Smooth muscle cell (in vitro differentiated cells): ENCODE data around the gene PLA2G3. TPM values are rescaled to one million over a fixed set of nuclear protein-coding genes. Genes with fewer than 3 reads are reported as not detected.

Experiments
- DNase-seq: peaks from one replicate; lab custom pipeline; 2025; ENCODE audit not compliant: unreplicated experiment; lab: John Stamatoyannopoulos, UW
- H2AFZ ChIP-seq: fragments of 200-600 bp; sonication (generic); 2 replicates; pipeline ENCODE4 v1.6.0; 2016; ENCODE audit warnings: antibody characterized with exemption, low read depth, mild to moderate bottlenecking
- H3F3A ChIP-seq: fragments of 200-600 bp; sonication (generic); 2 replicates; pipeline ENCODE4 v1.6.0; 2017; ENCODE audit warnings: antibody characterized with exemption, low read depth
- H3K27ac ChIP-seq: fragments of 200-600 bp; sonication (generic); 2 replicates; pipeline ENCODE4 v1.5.1; 2016; ENCODE audit warnings: low read depth, mild to moderate bottlenecking
- H3K27me3 ChIP-seq: fragments of 200-600 bp; sonication (generic); 2 replicates; pipeline ENCODE4 v1.6.1; 2016; ENCODE audit warnings: low read depth, mild to moderate bottlenecking
- H3K36me3 ChIP-seq: fragments of 200-600 bp; sonication (generic); 2 replicates; pipeline ENCODE4 v1.5.1; 2016; ENCODE audit warnings: low read depth
- H3K4me1 ChIP-seq: fragments of 200-600 bp; sonication (generic); 2 replicates; pipeline ENCODE4 v1.5.1; 2016; ENCODE audit warnings: low read depth
- H3K4me2 ChIP-seq: fragments of 200-600 bp; sonication (generic); 2 replicates; pipeline ENCODE4 v1.6.0; 2016; ENCODE audit warnings: mild to moderate bottlenecking
- H3K4me3 ChIP-seq: fragments of 200-600 bp; sonication (generic); 2 replicates; pipeline ENCODE4 v1.5.1; 2016; ENCODE audit warnings: mild to moderate bottlenecking
- H3K79me2 ChIP-seq: fragments of 200-600 bp; sonication (generic); 2 replicates; pipeline ENCODE4 v1.6.0; 2016; ENCODE audit warnings: low read depth, mild to moderate bottlenecking
- H3K9ac ChIP-seq: fragments of 200-600 bp; sonication (generic); 2 replicates; pipeline ENCODE4 v1.6.0; 2016; ENCODE audit warnings: low read depth
- H3K9me3 ChIP-seq: fragments of 200-600 bp; sonication (generic); replicated peaks from 2 replicates; pipeline ENCODE4 v1.5.1; 2016; ENCODE audit warnings: low read depth
- H4K20me1 ChIP-seq: fragments of 200-600 bp; sonication (generic); 2 replicates; pipeline ENCODE4 v1.6.0; 2016; ENCODE audit warnings: low read depth
- CTCF ChIP-seq: fragments of 200-600 bp; sonication (generic); IDR thresholded peaks from 2 replicates; pipeline ENCODE4 v1.5.1; 2017; ENCODE audit warnings: borderline replicate concordance, mild to moderate bottlenecking, antibody characterized with exemption; ENCODE audit not compliant: insufficient read depth, poor library complexity, severe bottlenecking
- WGBS: methylation state at CpG from one replicate; pipeline ENCODE4 v1.1.7; 2016; ENCODE audit warnings: low lambda C conversion rate; 5-methylcytosine and 5-hydroxymethylcytosine counted together
- polyA plus RNA-seq: library from polyadenylated mRNA; unstranded; fragments of >200 nt; fragmentation: Nextera tagmentation; extraction: Ambion mirVana; gene quantifications from 2 replicates; pipeline ENCODE4 v1.2.1, GENCODE V29; 2016
- total RNA-seq: library from RNA; depleted of rRNA; stranded (reverse); fragments of >200 nt; gene quantifications from 2 replicates; pipeline ENCODE4 v1.2.3, GENCODE V29; 2014

PLA2G3 gene
- total and polyA plus RNA-seq, 2 experiments from 2014 or later, result 0.04 TPM; not detected in 1

DNA sequence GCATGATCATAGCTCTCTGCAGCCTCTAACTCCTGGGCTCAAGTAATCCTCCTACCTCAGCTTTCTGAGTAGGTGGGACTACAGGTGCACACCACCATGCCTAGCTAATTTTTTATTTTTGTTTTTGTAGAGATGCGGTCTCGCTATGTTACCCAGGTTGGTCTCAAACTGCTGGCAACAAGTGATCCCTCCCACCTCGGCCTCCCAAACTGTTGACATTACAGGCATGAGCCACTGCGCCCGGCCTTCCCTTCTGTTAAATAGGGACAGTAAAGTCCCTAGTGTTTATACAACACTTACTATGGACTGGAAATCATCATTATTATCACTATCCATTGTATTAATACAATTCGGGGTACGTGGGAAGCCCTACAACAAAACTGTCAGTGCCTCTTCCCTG is 45.6 kb downstream of the PLA2G3 start:
- H3K36me3 ChIP-seq, result peaks cover 5% of the 10 kb centered on the region
- WGBS, result 93% methylated on average over 7 of the region's 7 CpGs
- no peak for TF ChIP-seq CTCF

GRCh38 chr22:31094021-31094551 is 46.2 kb downstream of the PLA2G3 start:
- Histone ChIP-seq H3F3A (peaks cover 14% of the 10 kb centered on the region), H3K4me3 (no peak overlapping the region), H4K20me1 (peaks cover 54% of the 10 kb centered on the region), H2AFZ (no peak overlapping the region), H3K9me3 (no peaks in the 10 kb centered on the region), H3K4me2 (no peak overlapping the region), H3K27ac (no peak overlapping the region), H3K79me2 (no peaks in the 10 kb centered on the region), H3K27me3 (no peaks in the 10 kb centered on the region), H3K36me3 (peaks cover 5% of the 10 kb centered on the region), H3K4me1 (no peaks in the 10 kb centered on the region), H3K9ac (no peak overlapping the region)
- WGBS, result 94% methylated on average over 5 of the region's 5 CpGs
- DNase-seq, result no peak
- TF ChIP-seq CTCF, result no peak

More for the DNA sequence above, 45.6 kb downstream of the PLA2G3 start:
- no peak overlapping the region for H3K9ac ChIP-seq
- no peaks in the 10 kb centered on the region for H3K27me3 ChIP-seq
- no peak overlapping the region for H3K27ac ChIP-seq
- no peaks in the 10 kb centered on the region for H3K79me2 ChIP-seq
- H3F3A ChIP-seq, result peaks cover 17% of the 10 kb centered on the region
- H3K4me2 ChIP-seq, result no peak overlapping the region
- H3K4me3 ChIP-seq, result no peak overlapping the region
- H4K20me1 ChIP-seq, result peaks cover 54% of the 10 kb centered on the region
- DNase-seq, result no peak
- no peaks in the 10 kb centered on the region for H3K9me3 ChIP-seq
- no peak overlapping the region for H2AFZ ChIP-seq
- H3K4me1 ChIP-seq, result no peaks in the 10 kb centered on the region

DNA sequence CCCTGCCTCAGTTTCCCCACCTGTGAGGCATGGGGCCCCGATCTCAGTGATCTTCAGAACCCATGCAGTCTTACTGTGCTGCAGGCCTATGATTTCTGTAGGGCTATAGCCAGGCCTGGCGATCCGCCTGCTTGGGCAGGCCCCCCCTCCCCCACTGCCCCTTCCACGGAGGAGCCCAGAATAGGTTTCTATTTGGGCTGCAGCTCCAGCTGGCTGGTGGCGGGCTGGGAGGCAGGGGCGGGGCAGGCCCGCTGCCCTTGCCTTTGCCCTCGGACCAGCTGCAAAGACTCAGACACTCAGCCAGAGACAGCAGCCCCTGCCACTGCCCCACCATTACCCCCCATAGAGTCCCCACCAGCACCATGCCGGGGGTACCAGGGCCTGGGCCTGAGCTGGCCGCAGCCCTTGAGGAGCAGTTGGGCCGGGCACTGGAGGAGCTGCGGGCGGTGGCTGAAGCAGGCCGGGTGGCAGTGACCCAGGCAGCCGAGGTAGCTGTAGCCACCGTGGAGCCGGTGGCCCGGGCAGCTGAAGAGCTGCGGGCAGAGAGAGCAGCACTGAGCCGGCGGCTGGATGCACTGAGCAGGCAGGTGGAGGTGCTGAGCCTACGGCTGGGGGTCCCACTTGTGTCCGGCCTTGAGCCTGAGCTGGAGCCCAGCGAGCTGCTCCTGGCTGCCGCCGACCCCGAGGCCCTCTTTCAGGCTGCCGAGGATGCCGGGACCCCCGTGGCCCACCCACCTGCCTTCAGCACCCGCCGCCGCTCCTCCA is 47.0 kb downstream of the PLA2G3 start:
- no peaks in the 10 kb centered on the region for H3K27me3 ChIP-seq
- peaks cover 58% of the 10 kb centered on the region for H4K20me1 ChIP-seq
- no peak overlapping the region for H3K27ac ChIP-seq
- H3F3A ChIP-seq, result peaks cover 6% of the 10 kb centered on the region
- 96% methylated on average over 33 of the region's 33 CpGs for WGBS
- no peak for DNase-seq
- H3K4me3 ChIP-seq, result no peak overlapping the region
- H3K9me3 ChIP-seq, result no peaks in the 10 kb centered on the region
- no peaks in the 10 kb centered on the region for H3K4me1 ChIP-seq
- no peak overlapping the region for H3K4me2 ChIP-seq
- no peak for TF ChIP-seq CTCF
- no peaks in the 10 kb centered on the region for H3K79me2 ChIP-seq
- peaks cover 5% of the 10 kb centered on the region for H3K36me3 ChIP-seq
- H2AFZ ChIP-seq, result no peak overlapping the region
- no peak overlapping the region for H3K9ac ChIP-seq
